Germinal center (tissue), 1 donor: ENCODE measurements around the gene ASIC2.

Source experiments
- DNase-seq: peaks from one replicate; pipeline ENCODE4 v3.0.0; 2012; ENCODE audit warnings: mixed read lengths, low spot score

ASIC2 gene

DNA sequence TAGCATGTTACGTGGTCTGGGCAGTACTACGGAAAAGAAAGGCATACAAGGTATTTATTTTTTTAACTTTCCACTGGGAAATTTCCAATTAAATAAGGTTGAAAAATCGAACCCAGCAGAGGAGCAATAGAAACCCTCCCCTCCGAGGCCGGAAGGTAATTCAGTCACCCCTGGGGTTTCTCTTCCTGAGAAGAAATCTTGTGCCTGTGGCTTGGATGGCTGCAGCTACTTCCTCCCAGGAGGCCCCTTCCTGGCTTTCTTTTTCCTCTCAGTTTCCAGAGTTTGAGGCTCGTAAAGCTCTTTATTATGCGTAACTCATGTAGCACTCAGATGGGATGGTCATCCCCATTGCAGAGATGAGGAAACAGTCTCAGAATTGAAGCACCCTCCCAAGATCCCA lies 140.3 kb downstream of the ASIC2 start:
- DNase-seq = no peak

DNA sequence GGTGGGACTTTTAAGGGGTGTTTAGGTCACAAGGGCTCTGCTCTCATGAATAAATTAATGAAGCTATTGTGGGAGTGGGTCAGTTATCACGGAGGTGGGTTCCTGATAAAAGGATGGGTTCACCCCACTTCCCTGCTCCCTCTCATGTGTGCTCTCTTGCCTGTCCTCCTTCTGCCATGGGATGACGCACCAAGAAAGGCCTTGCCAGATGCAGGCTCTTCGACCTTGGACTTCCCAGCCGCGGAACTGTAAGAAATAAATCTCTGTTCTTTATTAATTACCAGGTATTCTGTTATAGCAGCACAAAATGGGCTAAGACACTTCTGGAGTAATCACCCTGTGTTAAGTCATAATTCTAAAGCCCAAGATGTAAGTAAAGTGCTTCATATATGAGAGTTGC lies 141.5 kb downstream of the ASIC2 start:
- no peak for DNase-seq

DNA sequence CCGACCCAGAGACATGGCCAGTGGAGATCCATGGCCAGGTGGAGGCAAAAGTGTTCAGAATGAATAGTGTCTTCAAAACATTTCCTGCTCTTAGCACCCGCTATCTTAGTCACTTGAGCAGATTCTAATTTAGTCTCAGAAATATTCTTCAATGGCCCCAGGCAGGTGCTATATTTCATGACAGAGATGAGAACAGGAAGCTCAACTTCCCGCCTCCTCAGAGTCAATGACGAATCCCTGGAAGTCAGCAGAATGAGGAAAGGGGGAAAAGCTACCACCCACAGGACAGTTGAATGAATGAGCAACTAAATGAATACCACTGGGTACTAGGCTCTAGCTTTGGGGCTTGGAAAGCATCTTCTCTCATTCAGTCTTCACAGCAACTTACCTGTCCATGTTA lies 147.2 kb downstream of the ASIC2 start:
- no peak for DNase-seq

- DNase-seq = no peak
Measured at GRCh38 chr17:33144837-33145236, 148.3 kb downstream of the ASIC2 start.

DNA sequence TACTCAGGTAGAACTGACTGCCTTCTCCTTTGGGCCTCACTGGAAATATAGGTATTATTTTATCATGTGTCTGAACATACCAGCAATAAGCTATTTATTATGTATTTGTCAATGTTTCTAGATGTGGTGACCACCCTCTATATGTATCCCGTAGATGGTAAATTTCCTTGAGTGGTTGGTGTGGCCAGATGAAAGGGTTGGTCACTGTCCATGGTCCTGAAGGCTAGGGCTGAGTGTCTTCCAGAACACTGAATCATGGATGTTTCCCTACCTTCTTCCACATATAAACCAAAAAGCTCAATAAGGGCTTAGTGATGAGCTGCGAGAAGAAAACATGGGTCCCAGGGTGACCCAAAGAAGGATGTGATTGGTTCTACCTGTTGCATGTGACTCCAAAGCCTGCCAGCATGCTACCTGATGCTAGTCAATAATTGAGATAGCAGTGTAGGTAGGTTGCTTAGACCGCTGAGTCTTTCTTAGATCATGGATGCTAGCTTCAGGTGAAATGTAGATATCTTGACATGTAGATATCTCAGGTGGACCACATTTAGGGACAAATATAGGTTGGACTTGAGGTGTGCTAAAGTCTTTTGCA lies 150.3 kb downstream of the ASIC2 start:
- no peak for DNase-seq

GRCh38 chr17:33140413-33141099 lies 152.5 kb downstream of the ASIC2 start:
- no peak for DNase-seq

- DNase-seq = no peak
Measured at GRCh38 chr17:33138627-33139026, 154.5 kb downstream of the ASIC2 start.

GRCh38 chr17:33137426-33137825 lies 155.7 kb downstream of the ASIC2 start:
- no peak for DNase-seq

- DNase-seq = no peak
Measured at GRCh38 chr17:33135691-33136090, 157.4 kb downstream of the ASIC2 start.

- no peak for DNase-seq
Measured at GRCh38 chr17:33131620-33132019, 161.5 kb downstream of the ASIC2 start.

DNA sequence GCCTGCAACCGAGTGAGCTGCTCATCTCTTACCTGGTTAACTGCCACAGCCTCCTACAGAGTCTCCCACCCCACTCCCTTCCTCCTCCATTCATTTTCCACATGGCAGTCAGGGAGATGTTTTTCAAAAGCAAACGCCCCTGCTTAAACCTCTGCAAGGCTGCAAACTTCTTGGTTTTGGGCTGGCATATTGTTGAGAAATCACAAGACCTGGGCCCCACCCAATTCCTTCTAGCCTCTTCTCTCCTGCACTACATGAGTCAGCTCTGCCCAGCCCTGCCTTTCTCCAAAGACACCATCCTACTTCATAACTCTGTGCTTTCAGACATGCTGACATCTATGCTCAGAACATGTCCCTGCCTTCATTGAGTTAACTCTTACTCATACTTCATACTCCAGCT lies 165.4 kb downstream of the ASIC2 start:
- DNase-seq = no peak

DNA sequence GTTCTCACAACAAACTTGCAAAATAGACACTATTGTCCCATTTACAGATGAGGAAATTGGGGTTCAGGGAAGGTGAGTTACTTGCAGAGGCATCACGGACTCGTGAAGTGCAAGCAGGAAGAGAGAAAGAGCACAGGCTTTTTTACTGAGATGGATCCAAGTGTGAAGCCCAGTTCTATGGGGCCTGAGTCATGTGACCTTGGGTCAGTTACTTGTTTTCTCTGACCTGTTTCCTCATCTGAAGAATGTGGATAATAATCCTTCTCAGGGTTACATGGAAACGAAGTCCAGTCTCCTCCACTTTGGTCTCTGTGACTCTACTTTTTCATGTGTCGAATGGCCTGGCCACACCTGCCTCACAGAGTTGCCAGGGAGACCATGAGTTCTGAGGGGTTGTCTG lies 167.0 kb downstream of the ASIC2 start:
- DNase-seq = no peak

DNA sequence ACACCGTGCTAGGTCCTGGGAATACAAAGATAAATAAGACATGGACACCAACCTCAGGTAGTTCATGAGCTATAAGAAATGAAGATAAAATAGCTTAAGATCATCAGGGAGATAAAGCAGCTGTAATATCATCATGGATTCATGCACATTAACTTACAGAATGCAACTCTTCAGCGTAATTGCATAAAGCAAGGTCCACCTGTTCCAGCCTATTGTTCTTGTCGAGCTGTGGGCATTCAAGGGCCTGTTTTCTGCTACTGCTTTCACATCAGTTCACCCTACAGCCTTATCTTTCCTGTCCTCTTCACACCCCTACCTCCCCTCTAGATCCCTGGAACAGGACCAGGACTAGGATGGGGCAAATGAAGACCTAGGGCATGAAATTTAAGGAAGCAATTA lies 167.5 kb downstream of the ASIC2 start:
- no peak for DNase-seq

- DNase-seq = no peak
Measured at GRCh38 chr17:33124871-33125551, 168.1 kb downstream of the ASIC2 start.

DNA sequence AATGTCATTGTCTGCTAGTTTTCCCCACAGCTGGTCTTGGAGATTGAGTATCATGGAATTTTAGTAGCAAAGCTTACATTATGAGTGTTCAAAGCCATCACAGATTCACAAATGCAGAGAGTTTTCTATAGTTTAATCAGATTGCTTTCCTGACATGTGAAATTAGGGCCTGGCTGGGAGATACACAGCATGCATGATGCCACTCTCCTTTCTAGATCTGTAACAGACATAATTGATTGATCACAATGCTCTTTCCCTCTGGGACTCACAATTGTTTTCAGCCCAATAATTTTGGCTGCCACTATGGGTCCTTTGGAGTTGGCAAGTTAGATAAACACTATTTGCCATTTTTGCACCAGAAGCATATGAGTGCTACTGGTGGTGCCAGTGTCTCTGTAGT lies 168.9 kb downstream of the ASIC2 start:
- no peak for DNase-seq

DNA sequence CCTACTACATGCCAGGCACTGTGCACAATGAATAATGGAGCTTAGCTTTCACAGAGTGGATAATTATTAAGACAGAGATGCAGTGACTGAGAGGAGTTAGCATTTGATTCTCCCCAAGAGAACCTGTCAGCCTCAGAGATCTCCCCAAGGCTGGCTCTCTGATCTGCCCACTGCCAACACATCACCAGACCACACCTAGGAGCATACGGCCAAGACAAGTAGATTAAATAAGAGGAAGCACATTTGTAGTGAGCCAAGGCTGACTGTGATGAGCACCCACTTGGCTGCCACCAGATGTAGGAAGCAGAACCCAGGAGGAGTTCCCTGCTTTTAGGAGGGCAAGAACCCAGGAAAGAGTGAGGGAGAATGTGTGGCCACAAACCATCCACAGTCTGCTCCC lies 171.3 kb downstream of the ASIC2 start:
- DNase-seq = no peak

GRCh38 chr17:33121272-33121671 lies 171.8 kb downstream of the ASIC2 start:
- DNase-seq = no peak

GRCh38 chr17:33120103-33120502 lies 173.0 kb downstream of the ASIC2 start:
- no peak for DNase-seq

DNA sequence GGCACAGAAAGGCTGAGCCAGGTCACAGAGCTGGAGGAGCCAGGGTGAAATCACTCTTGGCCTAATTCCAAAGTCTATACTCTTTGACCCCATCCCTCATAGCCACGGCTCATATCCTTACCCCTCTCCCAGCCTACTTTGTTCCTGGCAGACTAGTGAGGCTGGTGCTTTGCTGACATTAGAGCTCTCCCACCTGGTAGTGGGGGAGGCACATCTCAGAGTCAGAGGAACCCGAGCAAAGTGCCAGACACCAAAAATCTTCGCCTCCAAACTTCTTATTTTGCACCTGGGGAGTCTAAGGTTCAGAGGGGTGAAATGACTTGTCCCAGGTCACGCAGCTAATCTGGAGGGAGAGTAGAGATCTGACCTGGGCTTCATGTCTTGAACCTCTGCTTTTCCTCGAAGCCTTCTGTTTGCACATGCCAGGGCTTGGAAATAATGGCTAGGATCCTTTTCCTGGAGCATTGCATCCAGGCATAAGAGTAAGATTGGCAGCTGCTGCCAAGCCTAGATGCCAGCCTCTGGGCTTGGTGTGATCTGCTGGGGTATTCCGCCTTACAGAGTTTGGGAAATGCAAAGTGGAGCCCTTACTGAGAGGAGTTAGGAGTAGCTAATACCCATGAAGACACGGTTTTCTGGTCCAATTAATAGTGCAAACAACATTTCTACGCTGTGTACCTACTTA lies 174.6 kb downstream of the ASIC2 start:
- no peak for DNase-seq

DNA sequence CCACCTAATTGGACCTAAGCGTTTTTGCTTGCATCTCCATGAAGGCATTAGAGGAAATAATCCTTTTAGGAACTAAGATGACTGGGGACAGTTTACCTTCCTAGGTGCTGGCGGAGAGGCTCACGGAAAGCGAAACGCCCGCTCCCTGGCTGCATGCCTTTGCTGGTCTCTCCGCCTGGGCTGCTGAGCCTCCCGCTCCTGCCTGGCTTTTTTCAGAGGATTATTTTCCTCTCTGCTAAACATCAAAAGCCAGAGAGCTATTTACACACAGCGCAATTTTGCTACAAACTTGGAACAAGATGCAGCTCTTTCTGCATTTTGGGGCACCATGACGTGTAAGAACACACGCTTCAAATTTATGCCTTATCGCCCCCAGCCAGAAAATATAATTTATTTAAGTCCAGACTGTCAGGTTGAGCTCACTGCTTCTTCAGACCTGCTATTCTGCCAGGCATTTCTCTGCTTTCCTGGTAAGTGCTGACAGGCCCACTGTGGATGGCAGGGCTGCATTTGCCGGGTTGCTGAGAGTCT lies 177.0 kb downstream of the ASIC2 start:
- no peak for DNase-seq

DNA sequence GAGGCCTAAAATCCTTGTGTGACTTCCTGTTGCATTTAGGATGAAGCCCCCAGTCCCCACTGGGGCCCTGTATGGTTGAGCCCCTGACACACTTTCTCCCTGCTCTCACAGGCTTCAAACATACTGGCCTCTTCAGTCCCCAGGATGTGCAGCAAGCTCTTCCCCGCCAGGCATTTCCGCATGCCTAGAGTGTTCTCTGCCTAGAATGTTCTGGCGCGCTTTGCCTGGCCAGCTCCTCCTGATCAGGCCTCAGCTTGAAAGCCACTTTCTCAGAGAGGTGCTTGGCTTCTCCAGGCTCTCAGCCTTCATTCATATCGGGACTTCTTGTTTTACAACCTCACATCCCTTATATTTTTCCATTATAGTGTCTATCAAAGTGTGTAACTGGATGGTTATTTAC lies 177.7 kb downstream of the ASIC2 start:
- no peak for DNase-seq

DNA sequence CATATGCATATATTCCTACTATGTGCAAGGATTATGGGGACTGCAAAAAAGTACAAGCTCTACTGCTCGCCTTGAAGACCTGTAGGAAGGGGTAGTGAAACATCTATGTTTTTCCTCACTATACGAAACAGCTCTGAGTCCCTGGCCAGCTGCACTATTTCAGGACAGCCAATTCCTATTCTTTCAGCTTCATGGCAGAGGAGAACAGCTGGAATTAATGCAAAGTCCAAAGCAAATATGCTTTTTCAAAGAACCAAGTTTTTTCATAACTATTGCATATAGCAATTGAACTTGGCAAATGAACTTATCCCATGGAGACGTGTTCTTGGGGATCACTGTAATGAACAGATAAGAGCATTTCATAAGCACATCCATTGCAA lies 179.1 kb downstream of the ASIC2 start:
- DNase-seq = no peak
